Breast epithelium (tissue), 3 donors: Measurements from ENCODE around the gene PHYKPL.

Experiments
- POLR2A ChIP-seq: fragments of 450-650 bp; IDR thresholded peaks from one replicate; pipeline ENCODE4 v1.6.1; 2016; ENCODE audit warnings: antibody characterized with exemption, mild to moderate bottlenecking, moderate library complexity
- POLR2AphosphoS5 ChIP-seq, 3 donors: sonication (generic); formaldehyde crosslinking; IDR thresholded peaks; one replicate each; pipeline ENCODE4 v1.6.1; 2017; ENCODE audit warnings: antibody characterized with exemption in 3 of 3
- TF ChIP-seq, protein P1 (sequence below), 3 donors: fragments of 450-650 bp; IDR thresholded peaks; one replicate each; pipeline ENCODE4 v1.5.1; 2016 to 2017; ENCODE audit warnings: antibody characterized with exemption in 3 of 3, mild to moderate bottlenecking in 3 of 3, moderate library complexity in 3 of 3

DNA sequence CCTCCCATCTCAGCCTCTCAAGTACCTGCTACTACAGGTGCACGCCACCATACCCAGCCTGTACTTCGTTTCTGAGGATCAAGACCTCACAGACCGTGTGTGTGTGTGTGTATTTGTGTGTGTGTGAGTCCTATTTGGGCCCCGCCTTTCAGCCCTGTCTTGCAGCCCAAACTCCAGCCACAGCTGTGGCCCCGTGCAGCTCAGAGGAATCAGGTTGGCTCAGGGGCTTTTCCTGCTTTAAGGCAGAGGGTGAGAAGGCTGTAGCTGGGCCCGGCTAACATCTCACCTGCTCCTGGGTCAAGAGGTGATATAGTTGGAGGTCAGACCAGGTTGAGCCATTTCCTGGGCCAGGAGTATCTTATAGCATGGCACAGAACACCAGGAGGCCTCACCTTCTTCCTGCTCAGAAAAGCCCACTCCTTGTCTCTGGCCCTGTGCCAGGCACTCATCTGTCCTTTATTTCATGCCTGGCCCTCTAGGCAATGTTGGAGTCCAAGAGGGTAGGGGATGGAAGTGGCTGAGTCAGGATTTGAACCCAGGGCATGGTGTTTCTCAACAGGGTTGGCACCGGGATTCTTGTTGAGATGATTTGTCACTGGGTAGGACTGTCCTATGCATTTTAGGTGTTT is 1.6 kb upstream of the PHYKPL start:
- TF ChIP-seq, protein P1, sequence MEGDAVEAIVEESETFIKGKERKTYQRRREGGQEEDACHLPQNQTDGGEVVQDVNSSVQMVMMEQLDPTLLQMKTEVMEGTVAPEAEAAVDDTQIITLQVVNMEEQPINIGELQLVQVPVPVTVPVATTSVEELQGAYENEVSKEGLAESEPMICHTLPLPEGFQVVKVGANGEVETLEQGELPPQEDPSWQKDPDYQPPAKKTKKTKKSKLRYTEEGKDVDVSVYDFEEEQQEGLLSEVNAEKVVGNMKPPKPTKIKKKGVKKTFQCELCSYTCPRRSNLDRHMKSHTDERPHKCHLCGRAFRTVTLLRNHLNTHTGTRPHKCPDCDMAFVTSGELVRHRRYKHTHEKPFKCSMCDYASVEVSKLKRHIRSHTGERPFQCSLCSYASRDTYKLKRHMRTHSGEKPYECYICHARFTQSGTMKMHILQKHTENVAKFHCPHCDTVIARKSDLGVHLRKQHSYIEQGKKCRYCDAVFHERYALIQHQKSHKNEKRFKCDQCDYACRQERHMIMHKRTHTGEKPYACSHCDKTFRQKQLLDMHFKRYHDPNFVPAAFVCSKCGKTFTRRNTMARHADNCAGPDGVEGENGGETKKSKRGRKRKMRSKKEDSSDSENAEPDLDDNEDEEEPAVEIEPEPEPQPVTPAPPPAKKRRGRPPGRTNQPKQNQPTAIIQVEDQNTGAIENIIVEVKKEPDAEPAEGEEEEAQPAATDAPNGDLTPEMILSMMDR (IDR thresholded peaks at IDR 0.05): no peak
- TF ChIP-seq POLR2A (no peak), POLR2AphosphoS5 (IDR thresholded peaks at IDR 0.05) (no peak)
